HG02973 (cell line): ENCODE results near the gene UGT1A7.

Experiments used
- ATAC-seq: cut with Tn5 transposase; IDR thresholded peaks from one replicate; pipeline ENCODE4 v1.9.1; 2021; ENCODE audit warnings: moderate library complexity; ENCODE audit not compliant: unreplicated experiment

Gene UGT1A7

DNA sequence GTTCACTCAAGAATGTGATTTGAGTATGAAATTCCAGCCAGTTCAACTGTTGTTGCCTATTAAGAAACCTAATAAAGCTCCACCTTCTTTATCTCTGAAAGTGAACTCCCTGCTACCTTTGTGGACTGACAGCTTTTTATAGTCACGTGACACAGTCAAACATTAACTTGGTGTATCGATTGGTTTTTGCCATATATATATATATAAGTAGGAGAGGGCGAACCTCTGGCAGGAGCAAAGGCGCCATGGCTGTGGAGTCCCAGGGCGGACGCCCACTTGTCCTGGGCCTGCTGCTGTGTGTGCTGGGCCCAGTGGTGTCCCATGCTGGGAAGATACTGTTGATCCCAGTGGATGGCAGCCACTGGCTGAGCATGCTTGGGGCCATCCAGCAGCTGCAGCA, 78.3 kb downstream of the UGT1A7 start, which contains the start of gene UGT1A1:
Gene UGT1A1, plus strand, starts transcription at position 228 of the 400 bp plus-strand sequence. Its CDS starts 18 bp downstream, at position 246.
- ATAC-seq: no peak

- no peak for ATAC-seq
These were observed 79.5 kb downstream of the UGT1A7 start for GRCh38 chr2:233761040-233761769.

DNA sequence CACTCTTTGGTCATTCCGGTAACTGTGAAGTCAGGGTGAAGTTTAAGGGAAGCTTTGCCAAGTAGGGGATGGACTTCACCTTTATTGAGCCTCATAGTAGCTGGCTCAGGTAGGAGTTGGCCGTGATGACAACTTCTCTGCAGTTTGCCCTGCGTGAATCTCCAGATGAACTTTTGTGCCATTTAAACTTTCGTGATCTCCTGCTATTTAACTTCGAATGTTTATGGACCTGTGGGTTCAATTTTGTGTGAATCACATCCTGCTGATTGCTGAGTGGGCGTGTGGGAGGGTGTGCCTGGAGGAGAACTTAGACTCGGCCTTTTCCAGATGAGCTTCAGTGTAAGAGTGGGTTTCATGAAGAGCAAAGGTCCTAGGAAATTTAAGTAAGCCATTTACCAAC, 82.6 kb downstream of the UGT1A7 start:
- no peak for ATAC-seq

DNA sequence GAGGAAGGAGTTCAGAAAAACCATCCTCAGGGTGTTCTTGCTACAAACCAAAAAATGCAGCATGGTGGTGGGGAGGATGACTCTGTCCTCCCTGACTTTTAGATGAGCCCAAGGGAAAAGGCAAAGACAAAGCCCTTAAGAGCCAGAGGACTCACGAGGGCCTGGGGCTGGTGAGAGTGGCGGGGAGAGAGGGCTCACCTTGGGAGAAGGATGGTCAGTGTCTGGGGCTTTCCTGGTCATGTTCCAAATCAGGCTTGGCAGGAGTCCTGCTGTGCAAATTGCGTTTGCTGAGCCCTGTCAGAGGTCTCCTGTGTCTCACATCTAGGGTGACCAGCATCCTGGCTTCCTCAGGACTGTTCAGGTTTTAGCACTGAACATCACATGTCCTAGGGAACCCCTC, 83.1 kb downstream of the UGT1A7 start:
- ATAC-seq: no peak

DNA sequence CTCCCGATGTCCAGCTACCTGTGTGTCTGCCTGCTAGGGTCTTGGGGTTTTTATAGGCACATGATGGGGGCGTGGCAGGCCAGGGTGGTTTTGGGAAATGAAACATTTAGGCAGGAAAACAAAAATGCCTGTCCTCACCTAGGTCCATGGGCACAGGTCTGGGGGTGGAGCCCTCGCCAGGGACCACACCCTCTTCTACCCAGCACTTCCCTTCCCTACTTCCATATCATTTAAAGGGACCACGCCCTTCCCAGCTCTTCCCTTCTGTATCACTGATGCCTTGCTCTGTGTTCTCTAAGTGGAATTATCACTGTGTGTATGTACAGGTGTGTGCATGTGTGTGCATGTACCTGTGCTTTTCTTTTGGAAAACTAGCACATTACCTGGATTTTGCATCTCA, 84.7 kb downstream of the UGT1A7 start:
- no peak for ATAC-seq

DNA sequence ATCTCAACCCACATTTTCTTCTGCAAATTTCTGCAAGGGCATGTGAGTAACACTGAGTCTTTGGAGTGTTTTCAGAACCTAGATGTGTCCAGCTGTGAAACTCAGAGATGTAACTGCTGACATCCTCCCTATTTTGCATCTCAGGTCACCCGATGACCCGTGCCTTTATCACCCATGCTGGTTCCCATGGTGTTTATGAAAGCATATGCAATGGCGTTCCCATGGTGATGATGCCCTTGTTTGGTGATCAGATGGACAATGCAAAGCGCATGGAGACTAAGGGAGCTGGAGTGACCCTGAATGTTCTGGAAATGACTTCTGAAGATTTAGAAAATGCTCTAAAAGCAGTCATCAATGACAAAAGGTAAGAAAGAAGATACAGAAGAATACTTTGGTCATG, 86.4 kb downstream of the UGT1A7 start:
- no peak for ATAC-seq

- ATAC-seq: no peak
These were observed 87.6 kb downstream of the UGT1A7 start for GRCh38 chr2:233769260-233769659.

- no peak for ATAC-seq
These were observed 90.5 kb downstream of the UGT1A7 start for GRCh38 chr2:233772153-233772552.

- no peak for ATAC-seq
These were observed 90.9 kb downstream of the UGT1A7 start for GRCh38 chr2:233772583-233772982.

- ATAC-seq: no peak
These were observed 92.2 kb downstream of the UGT1A7 start for GRCh38 chr2:233773854-233774253.

DNA sequence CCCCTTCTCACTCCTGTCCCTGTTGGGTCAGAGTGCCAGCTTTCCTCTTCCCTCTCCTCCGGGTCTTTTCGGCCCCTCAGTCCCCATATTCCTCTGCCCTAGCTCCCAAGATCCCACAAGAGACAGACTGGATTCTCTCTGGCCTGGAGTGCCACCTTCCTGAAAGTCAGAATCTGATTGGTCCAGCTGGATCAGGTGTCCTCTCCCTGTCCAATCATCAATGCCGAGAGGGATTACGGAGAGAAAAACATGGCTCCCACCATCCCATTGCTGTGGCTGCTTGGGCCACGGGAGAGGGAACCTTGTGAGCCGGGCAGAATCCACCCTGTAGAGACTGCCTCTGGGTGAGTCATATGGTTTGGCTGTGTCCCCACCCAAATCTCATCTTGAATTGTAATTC, 93.7 kb downstream of the UGT1A7 start:
- ATAC-seq: no peak

DNA sequence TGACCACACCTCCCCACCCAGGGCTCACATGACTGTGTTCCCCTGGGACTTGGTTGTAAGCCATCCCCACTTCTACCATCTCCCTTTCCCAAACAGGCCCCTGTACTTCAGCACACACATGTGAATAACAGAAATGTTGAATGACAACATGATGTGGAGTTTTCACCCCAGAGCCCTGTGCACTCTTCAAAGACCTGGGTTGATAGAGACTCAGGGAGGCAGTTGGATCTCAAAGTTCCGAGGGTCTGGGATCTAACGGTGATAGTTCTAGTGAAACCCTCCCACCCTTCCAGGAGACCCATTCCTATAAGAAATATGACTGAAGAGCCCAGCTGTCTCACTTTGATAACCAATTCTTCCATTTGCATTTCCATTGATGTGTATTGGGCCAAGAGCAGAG, 96.3 kb downstream of the UGT1A7 start, which contains the start of gene MROH2A:
Gene MROH2A, plus strand, starts transcription at position 301 of the 400 bp plus-strand sequence. CDS start 1,029 bp downstream, outside the sequence.
- no peak for ATAC-seq

- ATAC-seq: no peak
These were observed 98.0 kb downstream of the UGT1A7 start for GRCh38 chr2:233779722-233780121.

DNA sequence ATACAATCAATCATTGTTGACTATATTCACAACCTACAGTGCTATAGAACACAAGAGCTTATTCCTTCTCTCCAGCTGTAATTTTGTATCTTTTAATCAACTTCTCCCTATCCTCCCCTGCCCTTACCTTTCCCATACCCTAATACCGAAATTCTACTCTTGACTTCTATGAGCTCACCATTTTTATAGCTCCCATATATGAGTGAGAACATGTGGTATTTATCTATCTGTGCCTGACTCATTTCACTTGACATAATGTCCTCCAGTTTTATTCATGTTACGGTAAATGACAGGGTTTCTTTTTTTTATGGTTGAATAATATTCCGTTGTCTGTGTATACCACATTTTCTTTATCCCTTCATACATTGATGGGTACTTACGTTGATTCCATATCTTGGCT, 99.1 kb downstream of the UGT1A7 start:
- ATAC-seq: no peak

GRCh38 chr2:233789554-233789953, 107.9 kb downstream of the UGT1A7 start:
- ATAC-seq: no peak

DNA sequence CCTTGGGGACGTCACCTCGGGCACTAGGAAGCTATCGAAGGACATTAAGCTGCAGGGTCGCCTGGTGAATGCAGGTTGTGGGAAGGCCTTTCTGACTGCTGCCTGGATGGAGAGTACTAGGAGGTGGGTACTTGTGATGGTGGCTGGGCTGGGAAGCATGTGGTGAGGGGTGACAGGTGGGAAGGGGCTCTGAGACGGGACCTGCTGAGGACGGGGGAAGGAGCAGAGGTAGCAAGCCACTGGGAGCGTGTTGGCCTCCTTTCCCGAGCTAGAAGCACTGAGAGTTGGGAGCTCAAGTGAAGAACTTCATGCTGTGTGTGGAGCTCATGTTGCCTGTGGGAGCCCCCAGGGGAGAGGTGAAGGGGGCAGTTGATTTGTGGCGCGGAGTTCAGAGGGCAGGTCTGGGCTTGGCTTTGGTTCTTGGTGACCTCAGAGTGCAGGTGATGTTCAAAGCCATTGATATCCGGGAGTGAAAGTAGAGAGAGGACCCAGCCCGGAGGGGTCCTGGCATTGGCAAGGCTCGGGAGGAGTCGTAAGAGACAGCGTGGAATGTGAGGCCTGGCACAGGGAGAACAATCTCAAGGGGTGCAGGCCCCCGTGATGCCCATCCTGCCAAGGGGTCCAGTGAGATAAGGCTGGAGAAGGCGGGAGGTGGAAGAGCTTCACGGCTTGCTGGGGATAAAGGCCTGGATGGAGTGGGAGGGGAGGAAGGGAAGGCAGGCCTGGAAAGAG, 109.6 kb downstream of the UGT1A7 start:
- no peak for ATAC-seq

- no peak for ATAC-seq
These were observed 110.2 kb downstream of the UGT1A7 start for GRCh38 chr2:233791883-233792329.

DNA sequence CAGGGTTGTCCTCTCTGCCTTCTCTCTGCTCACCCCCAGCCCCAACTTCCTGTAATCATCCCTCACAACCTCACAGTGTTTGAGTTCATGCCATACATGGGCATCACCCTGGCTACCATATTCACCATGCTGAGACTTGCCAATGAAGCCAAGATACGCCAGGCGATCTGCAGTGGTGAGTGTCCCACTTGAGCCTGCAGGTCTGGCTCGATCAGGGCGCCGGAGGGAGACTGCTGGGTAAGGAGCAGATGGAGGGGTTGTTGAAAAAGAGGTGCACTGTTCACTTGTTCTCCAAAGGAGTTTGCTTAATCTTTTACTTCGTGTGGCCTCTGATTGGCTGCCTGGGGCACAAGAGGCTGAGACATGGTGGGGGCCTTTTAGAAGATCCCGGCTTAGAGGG, 111.0 kb downstream of the UGT1A7 start:
- no peak for ATAC-seq

- ATAC-seq: no peak
These were observed 111.9 kb downstream of the UGT1A7 start for GRCh38 chr2:233793465-233794127.

- no peak for ATAC-seq
These were observed 112.5 kb downstream of the UGT1A7 start for GRCh38 chr2:233794128-233794658.

DNA sequence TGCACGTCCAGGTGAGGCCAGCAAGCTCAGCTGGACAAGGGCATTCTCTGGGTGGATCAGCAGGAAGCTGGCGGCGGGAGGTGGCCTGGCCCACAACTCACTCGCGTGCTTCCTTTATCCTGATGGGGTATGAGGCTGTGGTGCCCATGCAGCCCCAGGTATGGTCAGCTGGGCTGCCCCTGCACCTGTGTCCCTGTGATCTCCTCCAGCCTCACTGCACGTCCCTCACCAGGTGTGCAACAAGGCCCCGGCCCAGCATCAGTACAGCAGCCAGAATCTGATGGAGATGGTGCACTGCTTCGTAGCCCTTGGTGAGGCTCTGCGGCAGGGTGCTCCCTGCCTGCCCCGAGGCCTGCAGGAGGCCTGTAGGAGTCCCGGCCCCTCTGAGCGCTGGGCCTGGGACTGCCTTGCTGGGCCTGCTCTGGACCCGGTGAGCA, 114.1 kb downstream of the UGT1A7 start:
- ATAC-seq: no peak
